GM10847 (cell line): Measurements from ENCODE around the gene TAAR8.

Experiments used
- POLR2A ChIP-seq: IDR thresholded peaks from 2 replicates; pipeline ENCODE4 v1.6.1; 2011; ENCODE audit not compliant: insufficient read length; ENCODE audit errors: extremely low read depth

The TAAR8 gene

DNA sequence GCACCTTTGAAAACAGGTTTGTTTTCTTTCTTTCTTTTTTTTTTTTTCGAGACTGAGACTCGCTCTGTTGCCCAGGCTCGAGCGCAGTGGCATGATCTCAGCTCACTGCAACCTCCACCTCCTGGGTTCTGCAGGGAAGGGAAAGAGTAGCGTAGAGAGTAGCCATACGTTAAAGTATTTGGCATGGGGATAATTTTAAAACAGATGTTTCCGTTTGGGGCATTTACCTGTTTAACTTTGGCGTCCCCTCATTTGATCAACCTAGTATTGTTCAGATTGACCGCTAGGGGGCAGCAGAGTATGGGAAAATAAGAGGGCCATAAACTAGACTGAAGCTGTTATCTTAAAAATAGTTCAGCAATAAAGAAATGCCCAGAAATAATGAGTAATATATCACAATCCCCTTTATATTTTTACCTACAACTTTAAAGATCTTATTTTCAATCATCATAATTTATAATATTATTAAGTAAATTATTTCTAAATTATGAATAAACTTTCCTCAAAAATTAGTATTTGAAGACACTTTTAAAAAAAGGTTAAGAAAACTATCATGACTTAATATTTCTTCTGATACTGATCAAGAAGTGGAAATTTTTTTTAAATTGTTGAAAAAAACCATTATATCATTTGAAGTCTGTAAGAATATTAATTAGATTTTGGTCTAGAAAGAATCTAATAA is 22.0 kb upstream of the TAAR8 start:
- no peak for TF ChIP-seq POLR2A

DNA sequence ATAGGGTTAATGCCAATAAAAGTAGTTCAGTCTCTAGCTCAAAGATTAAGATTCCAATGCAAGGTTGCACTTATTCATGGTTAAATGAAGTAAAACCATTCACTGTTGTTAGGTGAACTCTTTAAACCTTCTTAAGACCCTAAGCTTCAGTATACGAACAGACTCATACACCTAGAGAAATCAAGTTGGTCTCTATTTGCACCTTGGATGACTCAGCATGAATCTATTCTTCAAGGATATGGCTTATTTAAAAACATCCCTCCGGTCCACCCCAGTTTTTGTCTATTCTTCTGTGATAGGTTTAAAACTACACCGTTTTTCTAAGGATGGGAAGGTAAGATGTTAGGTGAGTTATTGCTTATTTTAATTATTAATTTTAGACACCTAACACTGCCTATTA is 15.3 kb upstream of the TAAR8 start:
- TF ChIP-seq POLR2A, result no peak

DNA sequence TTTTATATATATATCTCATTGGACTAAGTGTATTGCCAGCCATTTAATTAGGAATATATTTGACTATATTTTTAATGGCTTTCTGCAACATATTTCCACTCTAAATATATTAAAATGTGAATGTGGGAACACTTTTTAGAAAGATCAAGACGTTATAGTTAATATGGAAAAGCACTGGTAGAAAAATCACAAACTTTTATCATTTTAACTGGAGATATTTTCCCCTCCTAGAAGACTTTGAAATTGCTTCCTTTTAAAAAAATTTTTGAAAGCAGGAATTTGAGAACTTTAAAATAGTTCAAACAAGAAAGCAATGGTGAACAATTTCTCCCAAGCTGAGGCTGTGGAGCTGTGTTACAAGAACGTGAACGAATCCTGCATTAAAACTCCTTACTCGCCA is 14.5 kb upstream of the TAAR8 start, which contains the start of gene TAAR9:
Gene TAAR9 (plus strand): TSS at position 301 of the 400 bp plus-strand sequence. CDS start 13 bp downstream, at position 314.
- no peak for TF ChIP-seq POLR2A

GRCh38 chr6:132544826-132545225 is 7.6 kb upstream of the TAAR8 start:
- TF ChIP-seq POLR2A, result no peak

DNA sequence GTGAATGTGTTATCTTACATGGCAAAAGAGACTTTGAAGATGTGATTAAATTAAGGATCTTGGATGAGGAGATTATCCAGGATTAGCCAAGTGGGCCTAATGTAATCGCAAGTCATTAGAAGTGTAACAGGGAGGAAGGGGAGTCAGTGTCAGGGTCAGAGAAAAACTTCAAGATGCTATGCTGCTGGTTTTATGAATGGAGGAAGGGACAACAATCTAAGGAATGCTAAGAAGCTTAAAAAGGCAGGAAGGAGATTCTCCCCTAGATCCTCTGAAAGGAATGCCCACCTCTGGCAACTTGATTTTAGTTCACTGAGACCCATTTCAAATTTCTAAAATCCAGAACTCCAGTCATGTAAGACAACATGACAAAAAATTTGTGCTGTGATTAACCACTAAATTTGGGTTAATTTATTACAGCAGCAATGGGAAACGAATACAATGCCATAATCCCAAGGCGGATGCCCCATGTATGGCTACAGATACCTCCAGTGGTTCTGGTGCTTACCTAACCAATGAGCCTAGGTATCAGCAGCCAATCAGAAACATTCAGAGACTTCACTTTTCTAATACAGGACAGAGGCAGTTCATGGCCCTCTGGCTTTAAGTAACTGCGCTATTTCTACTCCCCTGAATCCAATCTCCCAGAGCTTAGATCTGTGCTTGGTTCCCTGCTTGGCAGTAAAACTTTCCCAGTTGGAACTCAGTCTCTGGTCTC is 3.6 kb upstream of the TAAR8 start:
- TF ChIP-seq POLR2A, result no peak

DNA sequence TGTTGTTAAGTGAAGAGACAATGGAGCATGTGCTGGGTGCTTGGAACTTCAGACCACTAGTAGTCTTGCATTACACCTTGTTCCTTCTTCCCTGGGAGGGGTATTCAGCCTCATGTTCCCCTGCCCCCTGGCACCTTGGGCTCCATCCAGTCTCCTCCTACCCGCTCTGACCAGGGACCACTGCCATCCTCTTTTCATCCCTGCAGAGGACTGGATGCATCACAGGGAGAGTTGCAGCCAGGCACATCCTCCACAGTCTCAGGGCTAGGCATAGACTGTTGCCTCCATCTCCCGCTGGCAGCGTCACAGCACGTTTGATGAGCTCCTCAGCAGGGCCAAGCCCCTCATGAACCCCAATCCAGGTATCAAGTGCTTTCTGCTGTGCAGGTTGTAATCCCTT is 1.3 kb upstream of the TAAR8 start:
- no peak for TF ChIP-seq POLR2A

DNA sequence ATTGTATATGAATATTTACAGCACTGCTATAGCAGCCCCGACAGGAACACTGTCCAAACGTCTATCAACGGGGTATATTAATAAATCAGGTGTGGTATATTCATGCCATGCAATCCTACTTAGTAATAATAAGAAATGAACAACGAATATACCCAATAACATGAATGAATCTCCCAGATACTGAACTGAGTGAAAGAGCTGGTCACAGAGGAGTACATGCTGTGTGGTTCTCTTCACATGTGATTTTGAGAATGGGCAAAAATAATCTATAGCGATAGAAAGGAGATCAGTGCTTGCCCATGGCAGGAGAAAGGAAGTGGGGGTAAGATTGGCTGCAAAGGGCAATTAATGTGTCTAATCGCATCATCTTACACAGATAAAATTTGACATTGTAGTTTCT is 13.9 kb downstream of the TAAR8 start:
- TF ChIP-seq POLR2A, result no peak

- no peak for TF ChIP-seq POLR2A
Measured at GRCh38 chr6:132567566-132567965, 15.1 kb downstream of the TAAR8 start.

DNA sequence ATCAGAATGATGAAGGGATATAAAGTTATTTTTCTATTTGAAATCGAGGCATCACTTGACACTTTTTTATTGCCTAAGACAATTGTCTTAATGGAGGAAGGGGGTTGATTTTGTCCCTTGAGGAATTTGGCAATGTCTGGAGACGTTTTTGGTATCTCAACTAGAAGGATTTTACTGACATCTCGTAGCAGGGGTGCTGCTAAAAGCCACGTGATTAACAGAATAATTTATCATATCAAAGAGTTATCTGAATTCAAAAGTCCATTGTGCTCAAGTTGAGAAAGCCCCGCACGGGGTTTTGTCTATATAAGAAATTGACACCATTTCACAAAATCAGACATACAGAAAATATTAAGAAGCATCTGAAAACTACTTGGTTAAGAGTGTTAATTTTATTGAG is 16.1 kb downstream of the TAAR8 start:
- no peak for TF ChIP-seq POLR2A

- no peak for TF ChIP-seq POLR2A
Measured at GRCh38 chr6:132569170-132569569, 16.7 kb downstream of the TAAR8 start.

- TF ChIP-seq POLR2A, result no peak
Measured at GRCh38 chr6:132570221-132570777, 17.8 kb downstream of the TAAR8 start, which contains the start of gene TAAR6. Gene TAAR6, plus strand, starts transcription at chr6:132570322. Its CDS starts 0 bp downstream, at chr6:132570322.

DNA sequence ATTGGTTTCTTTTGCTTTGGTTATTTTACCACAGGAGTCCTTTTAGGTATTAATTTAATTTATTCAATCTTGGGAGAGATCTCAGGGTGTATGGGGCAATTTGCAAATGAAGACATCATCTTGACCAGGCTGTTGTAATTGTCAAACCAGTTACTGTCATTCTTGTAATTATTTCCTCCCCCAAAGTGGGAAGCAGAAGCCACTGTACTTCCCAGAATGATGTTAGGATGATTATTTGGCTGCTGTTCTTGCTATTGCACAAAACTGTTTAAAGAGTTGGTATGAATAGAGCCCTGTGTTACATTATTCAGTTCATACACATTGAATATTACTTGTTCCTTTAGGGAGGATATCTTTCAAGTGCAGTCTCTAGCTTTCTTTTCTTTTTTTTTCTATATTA is 19.3 kb downstream of the TAAR8 start:
- no peak for TF ChIP-seq POLR2A

- no peak for TF ChIP-seq POLR2A
Measured at GRCh38 chr6:132584698-132585097, 32.2 kb downstream of the TAAR8 start.

DNA sequence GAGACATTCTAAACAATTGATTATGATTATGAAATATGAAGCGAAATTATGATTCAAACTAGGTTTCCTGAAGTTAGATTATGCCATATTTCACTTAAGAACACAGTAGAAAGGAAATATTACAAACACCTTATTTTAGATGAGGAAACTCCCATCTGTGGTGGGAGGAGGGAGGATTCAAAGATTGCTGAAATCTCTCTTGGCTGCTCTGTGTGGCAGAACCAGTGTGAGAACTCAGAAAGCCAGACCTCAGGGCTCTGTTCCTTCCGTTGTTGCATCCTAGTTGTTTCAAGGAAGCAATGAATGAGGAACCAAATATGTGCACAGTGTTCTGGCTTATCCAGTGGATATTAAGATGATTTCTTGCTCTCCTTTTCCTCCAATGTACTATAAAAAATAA is 35.0 kb downstream of the TAAR8 start:
- TF ChIP-seq POLR2A, result no peak

DNA sequence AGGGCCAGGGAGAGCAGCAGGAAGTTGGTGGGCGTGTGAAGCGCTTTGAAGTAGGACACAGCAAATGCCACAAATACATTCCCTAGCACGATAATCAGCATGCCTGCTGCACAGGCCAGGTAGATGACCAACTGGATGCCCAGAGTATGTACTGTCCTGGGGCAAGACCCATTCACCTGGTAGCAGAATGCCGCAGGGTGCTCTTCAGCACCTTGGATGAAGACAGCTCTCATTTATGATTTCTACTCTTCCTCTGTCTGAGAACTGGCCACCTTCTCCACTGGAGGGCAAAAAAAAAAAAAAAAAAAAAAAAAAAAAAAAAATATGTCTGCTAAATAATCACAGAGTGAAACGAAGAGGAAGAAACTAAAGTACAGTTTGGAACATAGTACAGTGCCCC is 37.0 kb downstream of the TAAR8 start, which contains the start of gene TAAR5:
Gene TAAR5 (minus strand): TSS at position 288 of the 400 bp plus-strand sequence. CDS start 55 bp downstream, at position 233.
- no peak for TF ChIP-seq POLR2A

DNA sequence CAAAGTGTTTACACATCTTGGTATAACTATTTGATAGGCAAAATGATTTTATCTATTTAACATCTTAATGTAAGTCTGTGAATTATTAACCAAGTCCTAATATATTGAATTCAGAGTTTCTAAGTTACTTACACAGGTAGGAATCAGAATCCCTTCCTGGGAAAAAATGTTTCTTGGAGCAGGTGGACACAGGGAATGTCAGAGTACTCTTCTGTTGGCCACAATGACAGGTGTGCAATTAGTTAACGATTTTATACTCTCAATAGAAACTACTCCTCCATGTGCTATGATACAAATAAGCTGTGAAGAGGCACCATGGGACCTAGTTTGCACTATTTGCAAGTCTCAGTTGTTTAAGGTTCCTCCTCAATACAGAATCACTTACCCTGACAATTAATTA is 37.9 kb downstream of the TAAR8 start:
- no peak for TF ChIP-seq POLR2A
